IPS-NIHi7 (cell line): ENCODE data around the gene OAS1.

Source experiments
- DNase-seq: peaks from one replicate; pipeline ENCODE4 v3.0.0; 2012; ENCODE audit warnings: mixed read lengths; ENCODE audit errors: extremely low spot score

OAS1 gene

GRCh38 chr12:112906712-112907414, at the start of gene OAS1:
Gene OAS1, plus strand, starts transcription at chr12:112906962. Its CDS starts 78 bp downstream, at chr12:112907040.
- DNase-seq, result peak; percentile 38

GRCh38 chr12:112859291-112859690, 47.5 kb upstream of the OAS1 start:
- no peak for DNase-seq

- DNase-seq, result no peak
Measured at GRCh38 chr12:112860181-112860580, 46.6 kb upstream of the OAS1 start.

GRCh38 chr12:112861284-112861683, 45.5 kb upstream of the OAS1 start:
- DNase-seq, result no peak

GRCh38 chr12:112862636-112863290, 44.0 kb upstream of the OAS1 start:
- DNase-seq, result no peak

GRCh38 chr12:112868459-112869041, 38.2 kb upstream of the OAS1 start:
- peak; percentile 83 for DNase-seq

- no peak for DNase-seq
Measured at GRCh38 chr12:112869091-112869490, 37.7 kb upstream of the OAS1 start.

- DNase-seq, result no peak
Measured at GRCh38 chr12:112869778-112870177, 37.0 kb upstream of the OAS1 start.

- DNase-seq, result no peak
Measured at GRCh38 chr12:112870267-112870980, 36.3 kb upstream of the OAS1 start.

GRCh38 chr12:112875608-112876007, 31.2 kb upstream of the OAS1 start:
- DNase-seq, result no peak

GRCh38 chr12:112876506-112876905, 30.3 kb upstream of the OAS1 start:
- DNase-seq, result no peak

- no peak for DNase-seq
Measured at GRCh38 chr12:112877006-112877405, 29.8 kb upstream of the OAS1 start.

GRCh38 chr12:112878488-112878887, 28.3 kb upstream of the OAS1 start:
- no peak for DNase-seq

GRCh38 chr12:112879191-112879705, 27.5 kb upstream of the OAS1 start:
- no peak for DNase-seq

- no peak for DNase-seq
Measured at GRCh38 chr12:112881602-112882001, 25.2 kb upstream of the OAS1 start.

- DNase-seq, result no peak
Measured at GRCh38 chr12:112885236-112885635, 21.5 kb upstream of the OAS1 start.

- no peak for DNase-seq
Measured at GRCh38 chr12:112887550-112887949, 19.2 kb upstream of the OAS1 start.

- DNase-seq, result no peak
Measured at GRCh38 chr12:112891093-112892024, 15.4 kb upstream of the OAS1 start.

GRCh38 chr12:112892856-112893255, 13.9 kb upstream of the OAS1 start:
- DNase-seq, result no peak

- no peak for DNase-seq
Measured at GRCh38 chr12:112894128-112894527, 12.6 kb upstream of the OAS1 start.

GRCh38 chr12:112898380-112898779, 8.4 kb upstream of the OAS1 start:
- DNase-seq, result no peak
